NCI-H1930 (cell line): Measurements from ENCODE around the gene FOS.
A peak's percentile ranks its signal among the peaks of the same experiment; 100 is the strongest.
"Not testable (repeated sequence)": the region's sequence is repeated elsewhere in the genome, so short reads cannot be mapped to it uniquely, and the experiment has no call there.

Source experiments
- DNase-seq, 2 experiments: peaks; one replicate each; lab custom pipeline; 2025; lab: John Stamatoyannopoulos, UW

FOS gene

DNA sequence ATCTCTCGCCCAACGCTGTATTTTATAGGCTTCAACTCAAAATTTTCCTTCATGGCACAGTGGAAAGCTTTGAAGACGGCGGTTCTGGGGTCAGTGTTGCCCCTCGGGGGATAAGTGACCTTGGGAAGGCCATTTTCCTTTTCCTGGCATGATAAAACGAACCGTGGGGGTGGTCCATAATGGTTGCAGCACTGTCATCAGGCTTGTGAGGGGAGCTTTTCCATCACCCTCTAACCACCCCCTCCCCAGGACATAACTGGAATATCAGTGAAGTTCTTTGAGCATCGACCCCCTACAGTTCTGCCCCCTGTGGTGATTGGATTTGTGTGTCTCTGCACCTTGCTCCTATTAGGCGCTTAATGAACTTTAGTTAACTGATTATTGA, 16.0 kb downstream of the FOS start:
- no peak for DNase-seq

DNA sequence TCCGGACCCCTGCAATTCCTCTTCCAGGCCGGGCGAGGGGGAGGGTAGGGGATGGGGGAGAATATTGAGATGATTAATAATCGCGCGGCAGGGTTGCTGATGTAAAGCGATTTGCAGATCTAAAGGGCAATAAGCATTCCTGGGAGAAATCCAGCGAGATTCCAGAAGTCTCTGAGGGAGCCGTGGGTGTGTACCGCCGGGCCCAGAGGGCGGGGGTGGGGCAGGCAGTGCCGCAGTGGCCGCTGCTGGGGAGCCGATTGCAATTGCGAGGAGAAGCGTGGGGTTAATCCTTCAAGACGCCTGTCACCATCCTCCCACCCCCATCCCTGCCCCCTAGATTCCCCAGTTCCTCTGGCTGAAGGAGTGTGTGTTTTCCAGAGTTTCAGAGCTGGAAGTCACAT, 16.4 kb downstream of the FOS start:
- DNase-seq = no peak

DNA sequence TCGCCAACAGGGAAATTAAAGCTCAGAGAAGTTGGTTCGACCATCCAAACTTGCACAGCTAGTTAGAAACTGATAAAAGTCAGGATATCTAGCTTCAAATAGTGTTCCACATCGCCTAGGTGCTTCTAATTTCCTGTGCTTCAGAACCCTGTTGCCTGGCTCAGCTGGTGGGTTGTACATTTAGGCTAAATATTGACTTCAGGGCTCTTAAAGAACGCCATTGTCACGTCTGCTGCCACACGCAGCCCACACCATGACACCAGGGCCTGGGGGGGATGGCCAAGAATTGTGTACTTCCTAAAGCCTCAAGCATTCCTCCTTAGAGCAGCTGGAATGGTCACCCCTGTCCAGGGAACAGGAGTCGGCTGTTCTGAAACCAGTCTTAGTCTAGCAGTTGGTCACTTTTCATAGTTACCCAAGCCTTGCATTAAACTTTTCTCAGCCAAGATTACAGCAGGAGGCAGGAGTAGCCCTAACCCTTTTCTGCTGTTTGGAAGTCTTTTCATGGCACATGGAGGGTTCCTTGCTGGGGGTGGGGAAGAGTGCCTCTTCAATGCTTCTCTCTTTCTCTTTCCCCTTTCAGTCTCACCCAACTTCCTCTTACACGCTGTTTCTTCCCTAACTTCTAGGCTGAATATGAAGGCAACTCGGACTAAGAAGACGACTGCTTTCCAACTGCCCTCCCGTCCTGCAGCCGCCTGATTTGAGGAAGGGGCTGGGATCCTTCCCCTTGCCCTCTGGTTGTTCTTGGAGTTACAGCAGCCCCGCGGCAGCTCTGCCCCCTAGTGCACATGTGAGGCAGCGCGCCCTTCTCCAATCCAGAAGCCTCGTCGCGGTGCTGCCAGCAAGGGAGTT, 17.1 kb downstream of the FOS start:
- DNase-seq = peak in 1 of 2 experiments; percentile 50

DNA sequence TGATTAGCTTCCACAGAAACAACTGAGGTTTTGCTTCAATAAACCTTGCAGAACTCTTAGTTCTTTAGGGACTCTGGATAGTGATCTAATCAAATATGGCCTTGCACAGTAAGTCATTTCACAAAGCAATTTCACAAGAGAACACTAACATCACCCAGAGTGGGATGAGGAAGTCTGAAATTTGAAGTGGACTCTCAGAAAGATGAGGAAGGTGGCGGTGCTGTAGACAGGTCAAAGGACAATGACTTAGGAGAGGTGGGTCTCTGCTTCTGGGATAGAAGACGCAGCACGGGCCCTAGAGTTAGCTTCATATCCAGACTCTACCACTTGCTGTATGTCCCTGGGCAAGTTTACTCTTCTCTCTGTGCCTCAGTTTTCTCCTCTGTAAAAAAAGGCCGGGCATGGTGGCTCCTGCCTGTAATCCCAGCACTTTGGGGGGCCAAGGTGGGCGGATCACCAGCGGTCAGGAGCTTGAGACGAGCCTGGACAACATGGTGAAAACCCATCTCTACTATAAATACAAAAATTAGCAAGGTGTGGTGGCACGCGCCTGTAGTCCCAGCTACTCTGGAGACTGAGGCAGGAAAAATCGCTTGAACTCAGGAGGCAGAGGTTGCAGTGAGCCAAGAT, 18.9 kb downstream of the FOS start:
- no peak for DNase-seq

DNA sequence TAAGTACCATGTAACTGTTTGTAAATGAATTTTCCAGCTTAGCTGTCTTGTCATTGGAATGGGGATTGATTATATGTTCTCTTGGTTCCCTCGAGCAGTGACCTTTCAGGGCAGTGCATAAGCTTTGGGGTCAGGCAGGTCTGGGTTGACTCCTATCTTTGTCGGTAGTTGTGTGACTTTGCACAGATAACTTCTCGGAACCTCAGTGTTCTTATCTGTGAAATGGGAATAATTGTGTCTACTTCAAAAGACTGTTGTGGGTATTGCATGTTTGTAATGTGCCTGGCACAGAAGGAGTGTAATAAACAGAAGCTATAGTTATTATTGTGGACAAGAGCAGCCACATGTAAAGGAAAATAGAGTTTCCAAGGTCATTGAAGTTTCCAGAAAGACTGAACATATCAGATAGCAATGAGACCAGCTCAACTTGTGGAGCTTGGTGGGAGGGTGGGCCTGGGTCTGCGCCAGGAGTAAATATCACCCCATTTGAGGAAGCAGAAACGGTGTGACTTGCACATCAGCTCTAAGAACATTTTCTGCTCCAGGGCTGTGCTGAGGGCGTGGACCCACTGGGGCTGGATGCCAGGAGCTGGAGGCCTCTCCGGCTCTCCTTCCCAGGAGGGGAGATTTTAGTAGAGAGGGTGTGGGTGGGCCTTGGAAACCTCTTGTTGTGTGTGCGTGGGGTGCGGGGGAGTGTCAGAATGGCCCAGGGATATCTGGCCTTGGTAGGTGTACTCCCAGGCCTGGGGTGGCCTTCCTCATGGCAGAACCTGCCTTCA, 19.7 kb downstream of the FOS start:
- no peak for DNase-seq

DNA sequence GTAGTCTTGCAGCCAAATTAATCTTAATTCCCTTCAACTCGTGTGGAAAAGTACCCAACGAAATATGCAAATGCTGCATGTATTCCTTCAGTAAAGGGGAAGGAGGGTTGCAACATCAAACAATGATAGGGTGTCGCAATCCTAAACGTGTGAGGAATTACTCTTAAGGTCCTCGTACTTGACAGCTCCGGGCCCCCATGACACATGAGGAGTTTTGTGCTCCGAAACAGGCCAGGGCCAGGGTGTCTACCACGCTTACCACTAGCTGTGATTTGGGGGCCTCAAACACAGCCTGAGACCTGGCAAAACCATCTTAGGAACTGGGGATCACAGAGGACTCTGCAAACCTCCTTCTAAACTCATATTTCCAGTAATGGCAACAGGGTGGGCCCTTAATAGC, 20.4 kb downstream of the FOS start:
- no peak for DNase-seq

DNA sequence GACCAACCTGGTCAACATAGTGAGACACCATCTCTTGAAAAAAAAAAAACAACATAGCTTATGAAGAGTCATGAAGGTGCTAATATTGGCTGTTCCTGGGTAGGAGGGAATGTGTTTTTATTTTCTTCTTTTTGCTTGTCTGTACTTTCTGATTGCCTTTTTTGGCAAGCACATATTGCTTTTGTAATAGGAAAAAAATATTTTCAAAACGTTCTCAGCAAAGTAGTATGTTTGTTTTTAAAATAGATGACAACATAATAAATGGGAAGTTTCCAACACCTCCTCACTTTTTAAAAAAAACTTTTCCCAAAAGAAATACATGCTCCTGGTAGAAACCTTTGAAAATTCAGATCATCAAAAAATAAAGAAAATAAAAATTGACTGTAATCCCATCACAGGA, 20.9 kb downstream of the FOS start:
- no peak for DNase-seq

DNA sequence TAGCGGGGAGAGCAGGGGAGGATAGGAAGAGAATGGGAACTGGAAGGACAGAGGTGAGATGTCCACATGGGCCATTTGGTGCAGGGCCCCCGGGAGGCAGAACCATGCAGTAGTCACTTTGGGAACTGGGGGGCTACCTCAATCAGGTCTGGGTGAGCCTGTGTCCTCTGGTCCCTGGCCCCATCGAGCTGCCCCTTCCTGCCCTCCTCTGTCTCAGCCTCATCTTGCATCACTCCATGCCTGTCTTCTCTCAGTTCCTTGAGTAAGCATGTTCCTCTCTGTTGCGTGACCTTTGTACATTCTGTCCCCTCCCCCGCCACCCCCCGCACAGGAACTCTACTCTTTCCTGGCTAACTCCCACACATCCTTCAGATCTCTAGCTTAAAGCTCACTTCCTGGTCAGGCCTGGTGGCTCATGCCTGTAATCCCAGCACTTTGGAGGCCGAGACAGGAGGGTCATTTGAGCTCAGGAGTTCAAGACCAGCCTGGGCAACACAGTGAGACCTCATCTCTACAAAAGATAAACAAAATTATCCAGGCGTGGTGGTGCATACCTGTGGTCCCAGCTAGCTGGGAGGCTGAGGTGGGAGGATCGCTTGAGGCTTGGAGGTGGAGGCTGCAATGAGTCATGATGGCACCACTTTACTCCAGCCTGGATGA, 23.2 kb downstream of the FOS start:
- DNase-seq = no peak

DNA sequence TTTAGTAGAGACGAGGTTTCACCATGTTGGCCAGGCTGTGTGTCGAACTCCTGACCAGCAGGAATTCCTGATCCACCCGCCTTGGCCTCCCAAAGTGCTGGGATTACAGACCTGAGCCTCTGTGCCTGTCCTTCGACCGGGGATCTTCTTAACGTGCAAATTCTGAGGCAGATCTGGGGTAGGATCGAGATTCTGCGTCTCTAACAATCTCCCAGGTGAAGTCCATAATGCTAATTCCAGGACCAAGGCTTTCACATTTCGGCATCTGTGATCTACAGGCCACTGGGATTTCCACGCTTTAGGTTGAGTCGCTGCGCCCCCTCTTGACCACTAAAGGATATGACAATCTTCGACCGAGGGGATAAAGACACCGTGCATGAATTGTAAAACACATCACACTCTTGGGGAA, 24.8 kb downstream of the FOS start:
- DNase-seq = peak; percentile 39 to 60

DNA sequence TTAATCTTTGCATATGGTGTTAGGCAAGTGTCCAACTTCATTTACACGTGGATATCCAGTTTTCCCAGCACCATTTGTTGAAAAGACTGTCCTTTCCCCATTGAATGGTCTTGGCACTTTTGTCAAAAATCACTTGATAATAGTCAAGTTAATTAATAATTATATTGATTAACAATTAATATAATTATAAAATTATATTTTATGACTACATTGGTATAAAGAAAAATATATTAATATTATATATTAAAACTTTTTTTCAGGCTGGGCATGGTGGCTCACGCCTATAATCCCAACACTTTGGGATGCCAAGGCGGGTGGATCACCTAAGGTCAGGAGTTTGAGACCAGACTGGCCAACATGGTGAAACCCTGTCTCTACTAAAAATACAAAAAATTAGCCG, 27.8 kb downstream of the FOS start:
- DNase-seq = not testable (repeated sequence)

DNA sequence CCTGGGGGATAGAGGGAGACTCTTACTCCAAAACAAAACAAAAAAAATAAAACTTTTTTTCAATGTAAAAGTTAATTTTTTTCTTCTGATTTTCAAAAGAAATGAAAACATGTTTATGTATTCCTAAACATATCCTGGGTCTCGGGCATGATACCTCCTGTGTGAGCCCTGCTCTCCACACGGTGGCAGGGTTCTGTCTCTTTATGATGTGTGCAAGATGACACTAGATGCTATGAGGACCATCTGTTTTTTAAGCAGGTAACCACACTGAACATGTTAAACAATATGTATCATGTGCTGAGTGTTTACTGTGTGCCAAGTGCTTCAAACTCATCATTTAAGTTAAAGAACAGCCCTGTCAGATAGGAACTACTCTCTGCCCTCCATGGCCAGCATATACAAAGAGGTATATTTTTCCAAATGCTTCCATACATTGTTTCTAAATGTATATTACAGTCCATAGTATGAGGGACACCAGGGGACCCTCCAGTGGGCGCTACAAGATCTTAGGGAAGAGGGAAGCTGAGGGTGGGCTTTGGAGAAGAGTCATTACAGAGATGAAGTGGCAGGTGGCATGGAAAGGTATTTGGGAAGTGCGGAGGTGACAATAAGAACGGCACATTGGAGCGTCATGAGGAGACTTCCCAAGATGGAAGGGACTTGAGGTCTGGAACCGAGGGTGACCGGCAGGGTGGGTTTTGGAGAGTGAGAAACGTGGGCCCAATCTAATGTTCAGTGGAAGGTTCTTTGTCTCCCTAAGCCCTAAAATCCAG, 28.5 kb downstream of the FOS start:
- peak; percentile 39 to 47 for DNase-seq

DNA sequence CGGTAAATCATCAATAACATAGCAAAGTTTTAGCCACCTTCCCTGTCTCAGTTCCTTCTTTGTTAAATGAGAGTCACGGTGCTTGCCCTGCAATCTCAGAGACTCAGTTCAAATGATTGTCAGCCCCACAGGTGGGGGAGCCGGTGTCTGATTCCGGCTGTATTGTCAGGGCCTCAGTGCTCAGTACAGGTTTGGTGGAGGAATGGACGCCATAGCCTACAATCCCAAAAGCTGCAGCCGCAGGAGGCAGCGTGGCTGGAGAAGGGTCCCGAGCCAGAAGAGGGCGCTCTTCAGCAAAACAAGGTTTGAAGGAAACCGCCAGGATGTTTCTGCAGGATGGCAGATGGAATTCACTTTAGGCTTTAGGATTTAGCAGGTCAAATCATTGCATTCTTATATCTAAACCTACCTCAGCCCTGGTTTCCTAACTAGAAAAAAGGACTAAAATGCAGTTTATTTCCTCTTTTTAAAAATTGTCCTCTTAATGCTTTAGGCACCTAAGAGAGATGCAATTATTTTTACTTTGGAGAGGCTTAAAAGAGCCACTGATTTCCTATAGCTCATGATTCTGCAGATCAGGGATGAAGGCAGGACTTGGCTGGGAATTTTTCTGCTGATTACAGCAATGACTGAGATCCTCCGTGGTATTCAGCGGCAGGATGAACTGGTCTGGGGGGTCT, 29.2 kb downstream of the FOS start:
- peak; percentile 77 to 85 for DNase-seq

DNA sequence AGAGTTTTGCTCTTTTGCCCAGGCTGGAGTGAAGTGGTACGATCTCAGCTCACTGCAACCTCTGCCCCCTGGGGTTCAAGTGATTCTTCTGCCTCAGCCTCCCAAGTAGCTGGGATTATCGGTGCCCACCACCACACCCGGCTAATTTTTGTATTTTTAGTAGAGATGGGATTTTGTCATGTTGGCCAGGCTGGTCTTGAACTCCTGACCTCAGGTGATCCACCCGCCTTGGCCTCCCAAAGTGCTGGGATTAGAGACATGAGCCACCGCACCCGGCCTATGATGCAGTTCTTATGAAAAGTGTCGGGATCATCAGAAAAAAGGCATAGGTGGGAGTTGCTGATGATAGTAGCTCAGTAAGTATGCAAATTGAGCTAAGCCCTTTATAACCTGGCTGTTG, 30.4 kb downstream of the FOS start:
- not testable (repeated sequence) for DNase-seq

DNA sequence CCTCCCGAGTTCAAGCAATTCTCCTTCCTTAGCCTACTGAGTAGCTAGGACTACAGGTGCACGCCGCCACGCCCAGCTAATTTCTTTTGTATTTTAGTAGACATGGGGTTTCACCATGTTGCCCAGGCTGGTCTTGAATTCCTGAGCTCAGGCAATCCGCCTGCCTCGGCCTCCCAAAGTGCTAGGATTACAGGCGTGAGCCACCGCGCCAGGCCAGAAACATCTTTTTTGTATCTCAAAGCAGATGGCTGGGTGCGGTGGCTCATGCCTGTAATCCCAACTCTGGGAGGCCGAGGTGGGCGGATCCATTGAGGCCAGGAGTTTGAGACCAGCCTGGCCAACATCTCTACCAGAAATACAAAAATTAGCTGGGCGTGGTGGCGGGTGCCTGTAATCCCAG, 30.9 kb downstream of the FOS start:
- DNase-seq = not testable (repeated sequence)

DNA sequence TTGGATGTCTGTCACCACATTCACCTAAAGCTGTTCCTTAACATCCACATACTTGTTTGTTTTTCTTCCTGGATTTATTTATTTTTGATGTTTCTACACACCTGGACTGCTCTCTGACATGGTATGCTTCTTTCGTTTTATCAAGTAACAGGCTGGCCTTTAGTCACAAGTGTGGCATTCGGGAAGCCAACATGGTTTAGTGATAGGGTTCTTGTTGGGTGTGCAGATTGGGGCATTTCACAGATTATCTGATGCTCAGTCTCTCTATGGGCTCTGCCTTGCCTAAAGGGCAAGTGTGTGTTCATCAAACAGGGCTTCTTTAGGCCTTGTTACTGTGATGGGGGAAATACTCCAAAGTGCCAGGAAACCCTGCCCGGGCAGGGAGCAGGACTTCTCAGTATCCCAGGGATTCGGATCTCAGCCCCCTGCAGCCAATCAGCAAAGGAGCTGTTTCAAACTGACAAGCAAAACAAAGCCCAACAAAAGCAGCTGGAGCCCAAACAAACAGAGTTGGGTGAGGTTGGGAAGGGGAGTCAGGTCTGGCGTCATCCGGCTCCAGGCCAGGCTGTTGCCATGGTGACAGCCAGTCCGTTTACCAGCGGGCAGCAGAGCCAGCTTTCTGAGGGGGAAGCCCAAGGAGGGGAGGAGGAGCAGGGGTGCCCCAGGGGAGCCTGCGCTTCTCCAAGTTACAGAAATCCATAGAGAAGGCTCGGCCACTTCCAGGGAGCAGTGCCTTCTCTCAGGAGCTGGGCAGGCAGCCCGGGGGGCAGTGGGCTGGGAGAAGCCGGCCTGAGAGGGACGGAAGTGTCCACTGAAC, 31.9 kb downstream of the FOS start:
- DNase-seq = no peak

DNA sequence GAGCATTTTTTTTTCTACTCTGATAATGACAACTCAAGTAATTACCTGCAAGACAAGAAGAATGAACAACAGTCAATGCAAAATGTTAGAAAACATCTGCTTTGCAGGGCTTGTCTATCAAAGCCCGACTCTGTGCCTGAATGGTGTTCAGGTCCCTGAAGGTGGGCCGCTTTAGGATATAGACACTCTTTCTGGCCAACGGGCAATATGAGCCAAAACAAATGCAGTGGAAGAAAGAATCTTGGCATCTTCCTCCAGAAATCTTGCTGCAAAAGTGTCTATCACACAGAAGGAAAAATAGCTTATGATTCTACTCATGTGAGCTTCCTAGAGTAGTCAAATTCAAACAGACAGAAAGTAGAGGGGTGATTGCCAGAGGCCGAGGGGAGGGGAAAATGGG, 32.7 kb downstream of the FOS start:
- no peak for DNase-seq

DNA sequence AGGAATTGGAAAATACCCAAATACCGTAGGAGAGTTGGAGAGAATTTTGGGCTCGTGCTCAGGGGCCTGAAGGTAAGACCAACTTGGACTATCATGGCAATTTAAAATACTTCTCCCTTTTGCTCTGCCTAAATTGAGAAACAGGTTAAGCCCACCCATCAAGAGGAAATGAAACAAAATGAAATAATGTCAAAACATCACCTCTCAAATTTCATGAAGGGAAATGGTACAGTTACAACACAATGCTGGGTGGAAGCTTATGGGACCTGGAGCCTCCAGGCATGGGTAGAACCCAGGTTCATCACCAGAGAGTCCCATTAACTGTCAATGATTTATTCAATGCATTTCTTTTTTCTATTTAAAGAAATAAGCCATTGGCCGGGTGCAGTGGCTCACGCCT, 33.7 kb downstream of the FOS start:
- no peak for DNase-seq

DNA sequence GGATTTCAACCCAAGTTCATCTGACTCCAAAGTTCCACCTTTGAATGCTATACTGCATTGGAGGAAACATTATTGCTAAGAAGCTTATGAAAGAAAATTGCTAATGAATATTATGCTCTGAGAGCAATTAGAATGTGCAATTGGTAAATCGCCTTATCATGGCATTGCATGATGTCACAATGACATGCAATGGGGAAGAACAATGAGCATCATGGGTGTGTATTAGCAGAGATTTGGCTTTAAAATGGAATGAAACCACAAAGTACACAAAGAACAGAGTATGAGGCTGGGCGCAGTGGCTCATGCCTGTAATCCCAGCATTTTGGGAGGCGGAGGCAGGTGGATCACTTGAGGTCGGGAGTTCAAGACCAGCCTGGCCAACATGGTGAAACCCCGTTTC, 34.7 kb downstream of the FOS start:
- no peak for DNase-seq

DNA sequence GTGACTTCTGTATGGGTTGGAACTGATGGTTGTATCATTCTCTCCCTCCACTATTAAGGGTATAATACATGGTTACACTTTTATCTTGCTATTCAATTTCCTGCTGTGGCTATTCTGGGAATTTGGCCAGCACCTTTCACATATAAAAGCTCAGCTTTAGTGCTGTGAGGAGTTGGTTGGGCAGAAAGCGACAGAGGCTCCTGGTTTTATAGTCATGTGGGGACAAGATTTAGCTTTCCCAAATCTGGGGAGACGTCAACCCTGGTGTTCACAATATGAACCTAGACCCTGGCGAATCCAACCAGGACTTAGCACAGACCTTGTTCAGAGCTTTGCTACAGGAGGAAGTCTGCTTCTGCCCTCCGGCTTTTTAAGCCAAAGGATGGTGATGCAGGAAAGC, 36.5 kb downstream of the FOS start:
- DNase-seq = no peak

DNA sequence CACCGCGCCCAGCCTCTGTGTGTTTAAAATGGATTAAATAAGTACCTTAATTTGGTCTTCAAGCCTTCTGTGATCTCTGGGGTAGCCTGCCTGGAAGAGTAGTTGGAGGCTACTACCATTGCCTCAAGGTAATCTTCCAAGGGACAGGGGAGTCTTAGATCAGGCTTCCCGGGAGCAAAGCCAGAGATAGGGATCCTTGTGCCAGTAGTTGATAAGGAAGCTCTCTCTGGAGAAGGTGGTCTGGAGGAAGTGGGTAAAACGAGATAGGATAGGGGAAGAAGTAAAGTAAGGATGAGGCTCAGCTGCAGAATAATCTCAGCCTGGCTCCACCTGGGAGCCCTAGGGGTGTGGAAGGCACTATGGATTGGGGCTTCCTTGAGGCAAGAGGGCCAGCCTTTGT, 38.5 kb downstream of the FOS start:
- no peak for DNase-seq
